NCI-H146 (cell line): ENCODE measurements around the gene TIMM23B.
A peak's percentile ranks its signal among the peaks of the same experiment; 100 is the strongest.
"Not testable (repeated sequence)": the region's sequence is repeated elsewhere in the genome, so short reads cannot be mapped to it uniquely, and the experiment has no call there.

Source experiments
- DNase-seq: peaks from one replicate; lab custom pipeline; 2025; lab: John Stamatoyannopoulos, UW

Gene TIMM23B, protein sequence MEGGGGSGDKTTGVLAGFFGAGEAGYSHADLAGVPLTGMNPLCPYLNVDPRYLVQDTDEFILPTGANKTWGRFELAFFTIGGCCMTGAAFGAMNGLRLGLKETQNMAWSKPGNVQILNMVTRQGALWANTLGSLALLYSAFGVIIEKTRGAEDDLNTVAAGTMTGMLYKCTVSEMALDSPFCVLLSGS

DNA sequence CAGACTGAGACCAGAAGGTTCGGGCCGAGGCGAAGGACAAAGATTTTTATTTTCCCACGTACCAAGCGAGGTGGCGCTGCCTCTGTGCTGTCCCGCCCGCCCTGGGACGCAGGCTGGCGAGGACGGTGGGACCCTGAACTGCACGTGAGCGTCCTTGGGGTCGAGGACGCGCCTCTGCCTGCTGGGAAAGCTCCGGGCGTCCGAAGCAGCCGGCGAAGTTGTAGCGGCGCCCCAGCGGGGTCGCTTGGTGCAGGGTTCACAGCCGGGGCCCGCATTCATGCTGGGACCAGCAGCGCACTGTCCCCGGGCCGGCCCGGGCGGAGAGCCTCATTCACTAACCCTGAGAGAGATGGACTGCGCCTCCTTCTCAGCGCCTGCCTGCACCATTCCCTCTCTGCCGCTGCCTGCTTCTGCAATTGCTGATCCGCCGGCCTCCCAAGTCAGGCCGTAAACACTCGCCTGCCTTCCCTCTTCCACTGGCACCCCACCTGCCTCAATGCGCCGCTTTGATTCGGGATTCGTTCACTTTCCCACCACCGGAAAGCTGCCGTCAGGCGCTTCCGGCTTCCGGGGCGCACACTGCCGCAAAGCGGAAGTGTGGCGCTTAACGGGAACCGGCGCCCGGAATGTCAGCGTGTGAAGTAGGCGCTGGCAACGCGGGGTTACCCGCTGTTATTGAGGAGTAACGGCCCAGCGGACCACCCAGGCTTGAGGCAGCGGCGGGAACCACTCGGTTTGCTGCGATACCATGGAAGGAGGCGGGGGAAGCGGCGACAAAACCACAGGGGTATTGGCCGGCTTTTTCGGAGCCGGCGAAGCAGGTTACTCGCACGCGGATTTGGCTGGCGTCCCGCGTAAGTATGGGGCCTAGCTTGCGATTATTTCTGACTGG, at the start of gene TIMM23B, which contains the start of gene PARG:
TSS of gene TIMM23B (plus strand) at position 607 of the 892 bp plus-strand sequence. CDS start at position 749, 142 bp downstream.
TSS of gene PARG (minus strand) at position 581 of the 892 bp plus-strand sequence. CDS start at position 279, 302 bp downstream.
- DNase-seq: peak; percentile 75

DNA sequence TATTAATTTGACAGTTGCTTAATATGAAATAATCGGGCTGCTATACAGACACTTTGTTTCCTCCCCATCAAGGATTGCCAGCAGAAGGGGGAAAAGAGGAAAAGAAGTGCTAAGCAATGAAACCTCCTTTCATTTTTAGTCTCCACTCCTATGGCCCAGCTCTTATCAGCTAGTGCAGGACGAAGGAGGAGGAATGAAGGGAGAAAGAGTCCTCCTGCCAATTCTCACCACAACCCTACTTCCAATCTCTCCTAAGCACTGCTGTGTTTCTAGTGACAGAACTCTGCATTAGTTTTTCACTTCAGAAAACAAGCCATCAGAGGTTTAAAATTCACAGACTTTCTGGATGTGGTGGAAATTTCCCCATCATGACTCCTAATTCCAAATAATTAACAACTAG, 41.9 kb upstream of the TIMM23B start:
- DNase-seq: not testable (repeated sequence)

DNA sequence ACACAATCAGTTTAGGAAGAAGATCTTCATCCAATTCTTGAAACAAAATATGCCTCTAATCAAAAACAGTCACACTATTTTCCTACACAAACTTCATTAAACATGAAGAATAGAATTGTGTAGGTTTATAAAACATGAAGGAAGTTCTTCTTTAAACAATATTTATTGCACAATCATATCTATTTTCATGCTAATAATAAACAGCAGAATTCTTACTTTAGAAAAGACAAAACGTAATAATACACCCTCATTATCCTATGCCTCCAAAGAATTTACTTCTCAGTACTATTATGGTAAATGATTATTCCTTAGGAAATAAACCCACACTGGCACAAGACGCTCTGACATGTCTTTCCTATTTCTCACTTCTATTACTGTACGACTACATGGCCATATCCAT, 41.4 kb upstream of the TIMM23B start:
- not testable (repeated sequence) for DNase-seq

DNA sequence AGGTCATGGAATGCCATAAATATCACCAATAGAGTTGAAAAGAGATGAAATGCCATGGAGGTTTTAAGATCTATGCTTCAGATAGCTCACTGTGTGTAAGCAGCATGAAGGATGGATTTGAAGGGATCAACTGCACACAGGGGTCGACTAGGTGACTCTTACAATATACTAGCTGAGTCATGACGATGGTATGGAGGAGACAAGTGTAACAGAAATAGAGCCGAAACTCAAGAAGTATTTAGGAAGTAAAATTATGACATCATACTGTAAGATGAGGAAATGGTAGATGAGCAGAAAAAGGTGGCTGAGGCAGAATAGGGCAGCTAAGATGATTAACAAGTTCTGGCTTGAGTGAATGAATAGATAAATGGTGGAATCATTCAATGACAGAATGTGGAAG, 38.0 kb upstream of the TIMM23B start:
- not testable (repeated sequence) for DNase-seq

DNA sequence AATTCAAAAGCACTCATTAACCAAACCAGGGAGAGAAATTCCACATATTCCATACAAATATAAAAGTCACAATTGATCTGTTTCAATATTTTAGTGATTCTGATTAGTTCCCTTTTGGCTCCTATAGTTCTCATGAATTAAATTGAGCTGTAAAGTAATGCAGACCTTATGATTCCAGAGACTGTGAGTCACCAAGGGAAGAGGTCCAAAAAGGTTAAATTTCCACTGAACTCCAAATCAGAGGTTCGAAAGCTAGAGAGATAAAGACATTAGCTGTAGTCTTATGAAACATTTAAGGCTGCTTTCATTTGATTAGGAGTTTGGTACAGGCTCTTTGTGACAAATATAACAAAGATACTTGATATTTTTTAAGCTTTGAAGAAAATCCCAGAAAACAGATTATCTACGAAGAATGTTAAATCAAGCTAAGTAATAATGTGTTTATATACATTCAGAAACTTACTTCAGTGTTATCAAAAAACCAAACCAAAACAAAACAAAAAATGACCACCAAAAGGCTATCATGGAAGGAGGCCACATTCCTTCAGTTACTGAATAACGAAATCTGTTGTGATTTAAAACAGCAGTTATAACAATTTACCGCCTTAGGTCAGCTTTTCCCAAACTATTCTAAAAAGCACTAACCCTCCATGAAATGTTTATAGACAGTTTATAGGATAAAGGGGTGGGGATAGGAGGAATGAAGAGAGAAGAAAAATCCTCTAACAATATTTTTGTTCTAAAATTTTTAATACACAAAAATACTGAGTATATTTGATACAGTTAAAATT, 33.4 kb upstream of the TIMM23B start:
- not testable (repeated sequence) for DNase-seq

DNA sequence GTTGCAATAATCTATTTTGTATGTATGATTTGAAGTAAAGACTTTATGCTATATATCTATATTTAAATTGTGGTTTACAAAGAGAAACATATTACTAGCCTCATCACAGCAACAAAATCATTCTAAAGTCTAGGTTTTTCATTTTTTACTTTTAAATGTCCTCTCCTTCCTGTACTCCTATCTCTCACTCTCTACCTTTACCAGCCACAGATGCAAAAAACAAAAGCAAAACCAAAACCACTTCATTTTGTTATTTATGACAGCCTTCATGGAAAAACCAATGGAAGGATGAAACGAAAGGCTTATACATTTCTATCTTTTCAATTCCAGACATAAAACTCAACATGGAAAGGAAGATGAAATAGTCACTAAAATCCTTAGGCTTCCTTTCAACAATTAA, 31.6 kb upstream of the TIMM23B start:
- DNase-seq: not testable (repeated sequence)

DNA sequence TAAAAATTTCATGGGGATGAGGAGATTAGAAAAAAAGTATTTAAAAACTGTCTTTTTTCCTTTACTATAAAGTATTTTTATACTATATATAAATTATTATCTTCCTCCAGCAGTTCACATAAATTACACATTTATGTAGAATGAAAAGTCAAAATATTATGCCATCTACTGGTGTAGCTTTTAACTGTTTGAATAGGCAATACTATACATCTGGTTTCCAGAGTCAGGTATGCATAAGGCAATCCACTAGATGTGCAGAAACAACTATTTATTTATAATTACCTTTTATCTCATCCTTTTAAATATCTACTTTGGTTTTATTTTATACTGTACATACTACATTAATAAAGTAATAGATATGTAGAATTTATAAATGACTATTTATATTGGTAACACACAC, 25.4 kb upstream of the TIMM23B start:
- DNase-seq: not testable (repeated sequence)

DNA sequence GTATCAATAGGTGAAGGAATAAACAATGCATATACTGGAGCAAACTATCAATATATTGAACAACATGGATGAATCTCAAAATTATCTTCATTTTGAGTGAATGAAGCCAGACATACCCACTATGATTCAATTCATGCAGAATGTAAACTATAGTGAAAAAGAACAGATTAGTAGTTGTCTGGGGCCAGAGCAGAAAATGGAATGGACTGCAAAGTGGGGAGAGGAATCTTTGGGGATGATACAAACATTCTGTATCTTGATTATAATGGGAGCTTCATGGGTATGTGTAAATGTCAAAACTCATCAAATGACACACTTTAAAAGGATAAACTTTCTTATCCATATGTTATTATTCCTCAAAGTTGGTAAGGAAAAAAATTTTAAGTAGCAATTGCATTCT, 23.9 kb upstream of the TIMM23B start:
- not testable (repeated sequence) for DNase-seq

DNA sequence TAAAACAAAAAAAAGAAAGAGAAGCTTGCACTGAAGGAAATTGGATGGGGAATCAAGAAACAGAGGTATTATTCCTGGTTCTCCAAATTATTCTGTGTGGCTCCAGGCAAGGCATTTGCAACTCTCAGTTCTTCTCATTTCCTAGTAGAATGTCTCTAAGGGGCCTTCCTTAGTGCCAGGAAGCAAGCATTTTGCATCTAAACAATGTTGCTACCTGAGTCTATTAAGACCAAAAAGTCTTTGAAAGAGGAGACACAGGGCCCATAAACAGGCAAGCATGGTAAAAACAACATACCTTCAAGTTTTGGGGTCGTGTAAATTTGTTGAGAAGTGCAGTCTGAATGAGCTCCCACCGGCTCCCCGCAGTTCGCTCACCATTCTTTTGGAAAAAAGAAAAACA, 19.8 kb upstream of the TIMM23B start:
- not testable (repeated sequence) for DNase-seq

DNA sequence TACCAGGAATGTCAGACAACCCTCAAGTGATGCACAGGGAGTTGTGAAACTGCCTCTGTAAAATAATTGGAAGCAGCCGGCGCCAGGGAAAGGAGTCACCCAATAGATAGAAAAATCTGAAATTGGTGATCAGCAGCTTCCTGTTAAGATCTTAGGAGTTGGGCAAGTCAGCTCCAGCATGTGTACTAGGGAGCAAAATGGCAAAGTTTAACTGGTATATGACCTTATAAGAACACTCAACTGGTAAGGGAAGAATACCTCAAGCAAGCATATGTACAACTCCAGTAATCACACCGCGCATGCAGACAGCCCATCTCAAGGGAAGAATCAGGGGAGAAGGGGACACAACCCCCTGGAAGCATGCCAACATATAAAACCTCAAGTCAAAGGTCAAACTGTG, 18.3 kb upstream of the TIMM23B start:
- DNase-seq: not testable (repeated sequence)

DNA sequence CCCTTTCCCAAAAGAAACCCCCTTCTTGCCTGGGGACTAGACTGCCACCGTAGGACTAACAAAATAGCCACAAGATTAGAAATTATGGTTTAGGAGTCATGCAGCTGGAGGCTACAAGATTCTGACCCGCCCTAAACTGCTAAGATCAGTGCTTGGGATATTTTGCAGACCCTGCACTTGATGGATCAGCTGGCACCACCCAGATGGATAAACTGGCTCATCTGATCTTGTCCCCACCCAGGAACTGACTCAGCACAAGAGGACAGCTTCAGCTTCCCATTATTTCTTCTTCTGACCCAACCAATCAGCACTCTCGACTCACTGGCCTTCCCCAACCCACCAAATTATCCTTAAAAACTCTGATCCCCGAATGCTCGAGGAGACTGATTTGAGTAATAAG, 10.6 kb upstream of the TIMM23B start:
- not testable (repeated sequence) for DNase-seq

DNA sequence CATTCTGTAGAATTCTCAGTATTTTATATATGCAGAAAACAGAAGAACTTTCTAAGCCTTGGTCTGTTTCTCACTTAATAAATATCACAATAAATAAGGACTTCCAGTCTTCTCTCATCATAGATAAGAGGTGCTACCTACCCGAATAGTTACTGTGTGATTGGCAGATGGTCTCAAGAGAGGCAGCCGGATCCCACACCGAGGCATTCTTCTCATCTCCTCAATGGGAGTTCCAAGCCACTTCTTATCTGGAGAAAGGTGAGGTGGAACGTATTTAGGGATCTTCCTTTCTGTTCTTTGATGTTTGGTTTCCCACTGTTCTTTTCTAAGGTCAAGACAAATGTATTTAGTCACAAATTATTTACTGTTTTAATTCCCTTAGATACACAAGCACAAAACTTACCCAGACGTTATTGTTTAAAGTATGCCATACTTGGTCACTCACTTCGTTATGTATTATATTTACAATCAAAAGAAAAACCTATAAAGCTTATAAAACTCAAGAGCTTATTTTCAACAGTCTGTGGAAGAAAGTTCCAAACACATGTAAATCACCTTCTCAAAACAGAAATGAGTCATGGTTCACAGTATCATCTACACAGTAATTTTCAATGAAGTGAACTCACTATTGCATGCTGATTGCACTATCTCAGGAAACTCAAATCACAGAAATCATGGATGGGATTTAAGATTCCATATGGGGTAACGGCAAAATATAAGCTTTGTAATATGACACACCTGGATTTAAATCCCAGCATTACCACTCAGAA, 9.7 kb upstream of the TIMM23B start:
- DNase-seq: not testable (repeated sequence)

DNA sequence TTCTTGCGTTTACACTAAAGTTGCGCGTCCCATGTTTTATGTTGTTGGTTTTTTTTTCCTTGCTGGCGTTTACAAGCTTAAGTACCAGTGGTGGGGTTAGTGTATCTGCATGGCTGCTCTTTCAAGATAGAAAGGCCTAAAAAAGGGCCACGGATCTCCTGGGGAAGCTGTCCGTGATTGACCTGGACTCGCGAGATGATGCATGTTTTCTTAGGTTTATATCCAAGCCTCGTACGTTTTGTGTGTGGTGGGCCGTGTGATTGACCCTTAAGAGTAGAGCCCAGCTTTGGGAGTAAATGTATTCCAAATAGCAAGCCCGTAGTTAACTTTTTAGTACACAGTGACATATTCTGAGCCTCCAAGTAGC, 469 bp downstream of the TIMM23B start:
- DNase-seq: peak; percentile 5

DNA sequence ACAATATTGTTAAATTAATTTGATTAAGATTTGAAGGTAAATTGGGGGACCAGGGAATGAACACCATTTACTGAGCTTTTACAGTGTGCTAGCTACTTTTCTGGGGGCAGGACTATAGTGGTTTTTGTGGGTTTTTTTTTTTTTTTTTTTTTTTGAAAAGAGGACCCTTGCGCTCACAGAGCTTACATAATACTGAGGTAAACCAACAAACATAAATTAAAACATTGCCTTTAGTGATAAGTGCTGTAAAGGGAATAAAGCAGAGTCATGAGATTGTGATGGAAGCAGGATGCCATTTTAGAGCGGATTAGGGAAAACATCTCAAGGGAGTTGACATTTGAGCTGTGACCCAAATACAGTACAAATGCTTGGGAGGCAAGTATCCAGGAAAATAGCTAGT, 1.8 kb downstream of the TIMM23B start:
- DNase-seq: not testable (repeated sequence)

DNA sequence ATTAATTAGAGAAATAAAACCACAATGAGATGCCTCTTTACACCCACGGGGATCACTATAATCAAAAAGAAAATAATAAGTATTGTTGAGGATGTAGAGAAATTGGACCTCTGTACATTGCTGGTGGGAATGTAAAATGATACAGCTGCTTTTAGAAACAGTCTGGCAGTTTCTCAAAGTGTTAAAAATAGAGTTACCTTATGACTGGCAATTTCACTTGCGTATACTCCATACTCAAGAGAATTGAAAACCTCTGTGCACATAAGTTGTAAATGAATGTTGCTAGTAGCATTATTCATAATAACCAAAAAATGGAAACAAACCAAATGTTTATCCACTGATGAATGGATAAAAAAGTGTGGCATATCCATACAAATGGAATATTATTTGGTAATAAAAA, 6.3 kb downstream of the TIMM23B start:
- DNase-seq: not testable (repeated sequence)

DNA sequence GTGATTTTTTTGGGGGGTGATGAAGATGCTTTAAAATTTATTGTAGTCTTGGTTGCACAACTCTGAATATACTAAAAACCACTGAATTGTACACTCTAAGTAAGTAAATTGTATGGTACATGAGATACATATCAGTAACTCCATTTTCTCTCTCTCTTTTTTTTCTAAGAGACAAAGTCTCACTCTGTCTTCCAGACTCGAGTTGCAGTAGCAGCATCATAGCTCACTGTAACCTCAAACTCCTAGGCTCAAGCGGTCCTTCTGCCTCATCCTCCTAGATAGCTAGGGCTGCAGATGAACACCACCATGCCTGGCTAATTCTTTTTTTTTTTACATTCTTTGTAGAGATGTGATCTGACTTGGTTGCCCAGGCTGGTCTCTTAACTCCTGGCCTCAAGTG, 6.9 kb downstream of the TIMM23B start:
- not testable (repeated sequence) for DNase-seq

DNA sequence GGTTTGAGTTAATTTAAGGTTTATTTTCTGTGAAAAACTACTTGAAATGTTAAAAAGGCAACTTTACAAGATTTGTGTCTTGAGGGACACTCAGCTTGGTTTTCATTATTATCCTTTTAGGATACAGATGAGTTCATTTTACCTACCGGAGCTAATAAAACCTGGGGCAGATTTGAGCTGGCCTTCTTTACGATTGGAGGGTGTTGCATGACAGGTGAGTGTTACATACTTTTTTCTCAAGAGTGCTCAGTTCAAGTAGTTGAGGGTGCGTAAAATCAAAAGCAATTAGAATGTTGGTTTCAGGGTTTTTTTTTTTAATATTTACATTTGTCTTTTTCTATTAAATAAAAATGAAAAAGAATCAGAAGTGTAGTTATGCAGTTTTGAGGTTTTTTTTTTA, 10.2 kb downstream of the TIMM23B start:
- DNase-seq: not testable (repeated sequence)

DNA sequence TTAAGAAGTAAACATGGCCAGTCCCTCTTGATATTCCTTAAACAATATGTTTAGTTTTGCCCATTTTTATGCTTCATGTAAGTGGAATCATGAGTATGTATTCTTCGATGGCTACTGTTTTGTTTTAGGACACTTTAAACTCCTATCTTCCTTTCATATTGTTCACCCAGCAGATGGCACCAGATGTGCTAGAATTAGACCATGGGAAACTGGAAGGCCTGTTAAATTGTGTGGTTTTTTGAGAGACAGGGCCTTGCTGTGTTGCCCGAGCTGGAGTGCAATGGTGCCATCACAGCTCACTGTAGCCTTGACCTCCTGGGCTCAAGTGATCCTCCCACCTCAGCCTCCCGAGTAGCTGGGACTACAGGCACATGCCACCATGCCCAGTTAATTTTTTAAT, 11.3 kb downstream of the TIMM23B start:
- DNase-seq: not testable (repeated sequence)

DNA sequence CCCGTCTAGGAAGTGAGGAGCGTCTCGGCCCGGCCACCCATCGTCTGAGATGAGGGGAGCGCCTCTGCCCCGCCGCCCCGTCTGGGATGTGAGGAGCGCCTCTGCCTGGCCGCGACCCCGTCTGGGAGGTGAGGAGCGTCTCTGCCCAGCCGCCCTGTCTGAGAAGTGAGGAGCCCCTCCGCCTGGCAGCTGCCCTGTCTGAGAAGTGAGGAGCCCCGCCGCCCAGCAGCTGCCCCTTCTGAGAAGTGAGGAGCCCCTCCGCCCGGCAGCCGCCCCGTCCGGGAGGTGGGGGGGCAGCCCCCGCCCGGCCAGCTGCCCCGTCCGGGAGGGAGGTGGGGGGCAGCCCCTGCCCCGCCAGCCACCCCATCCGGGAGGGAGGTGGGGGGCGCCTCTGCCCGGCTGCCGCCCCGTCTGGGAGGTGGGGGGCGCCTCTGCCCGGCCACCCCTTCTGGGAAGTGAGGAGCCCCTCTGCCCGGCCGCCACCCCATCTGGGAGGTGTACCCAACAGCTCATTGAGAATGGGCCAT, 28.5 kb downstream of the TIMM23B start:
- DNase-seq: not testable (repeated sequence)

DNA sequence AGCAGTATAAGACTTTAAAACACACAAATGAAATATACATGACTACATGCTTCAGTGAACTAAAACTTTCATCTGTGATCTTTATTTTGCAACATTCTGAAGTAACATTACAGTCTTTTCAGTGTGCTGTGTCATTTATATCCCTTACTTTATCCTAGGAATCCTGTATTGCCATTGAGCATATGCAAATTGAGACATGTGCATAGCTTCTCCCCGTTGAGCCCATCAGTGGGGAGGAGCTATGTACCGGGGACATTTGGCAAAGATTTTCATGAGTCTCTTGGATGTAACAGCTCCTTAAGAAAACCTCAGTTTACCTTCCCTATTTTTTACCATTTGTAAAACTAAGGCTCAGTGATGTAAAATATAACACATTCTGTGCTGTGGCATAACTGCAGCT, 29.6 kb downstream of the TIMM23B start:
- DNase-seq: not testable (repeated sequence)

DNA sequence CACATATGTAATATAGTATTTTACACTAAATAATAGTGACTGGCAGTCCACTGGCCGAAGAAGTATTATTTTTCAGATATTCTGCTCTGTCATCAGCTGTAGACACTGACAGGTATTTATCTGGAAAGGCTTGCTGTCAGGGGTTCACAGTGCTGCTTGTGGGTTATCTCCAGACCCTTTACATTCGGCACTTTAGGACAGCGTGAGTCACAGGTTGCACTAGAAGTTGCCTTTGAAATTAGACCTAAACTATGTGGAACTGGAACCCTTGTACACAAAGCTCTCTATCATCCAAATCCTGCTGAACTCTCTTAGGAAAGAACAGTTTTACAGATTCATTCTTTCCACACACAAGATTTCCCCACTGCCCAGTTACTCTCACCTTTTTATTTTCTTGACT, 30.2 kb downstream of the TIMM23B start:
- not testable (repeated sequence) for DNase-seq
